Kidney (tissue), 14 donors: ENCODE results near the gene DDX10. TPM values are rescaled to one million over a fixed set of nuclear protein-coding genes. Genes with fewer than 3 reads are reported as not detected.

ENCODE experiments used
- DNase-seq, 5 donors: peaks; one replicate each; pipeline ENCODE4 v3.0.0-alpha.2; 2013 to 2020
- FAIRE-seq: peaks from 2 replicates; lab custom pipeline; 2012; peaks lifted over from hg19 to GRCh38; lab: Jason Lieb, UNC
- H3K27ac ChIP-seq, 2 donors: one replicate each; pipeline ENCODE4 v1.7.0; 2013; ENCODE audit warnings: low read depth in 2 of 2, low read length in 2 of 2, inconsistent platforms in 1 of 2
- H3K27me3 ChIP-seq: one replicate; pipeline ENCODE4 v1.7.1; 2013; ENCODE audit warnings: low read length, inconsistent platforms; ENCODE audit not compliant: control insufficient read depth, insufficient read depth
- H3K36me3 ChIP-seq, 3 donors: one replicate each; pipeline versions ENCODE4 v1.7.0 to v1.7.1; 2013; ENCODE audit warnings: low read length in 3 of 3, control low read depth in 1 of 3, inconsistent platforms in 1 of 3; ENCODE audit not compliant: insufficient read depth in 3 of 3, control insufficient read depth in 2 of 3
- H3K4me1 ChIP-seq, 3 donors: one replicate each; pipeline versions ENCODE4 v1.7.0 to v1.7.1; 2013; ENCODE audit warnings: low read length in 3 of 3, inconsistent platforms in 1 of 3, low read depth in 1 of 3; ENCODE audit not compliant: control insufficient read depth in 2 of 3, insufficient read depth in 2 of 3
- H3K4me3 ChIP-seq, 3 donors: one replicate each; pipeline versions ENCODE4 v1.7.0 to v1.8.1; 2013; ENCODE audit warnings: low read length in 3 of 3, control low read depth in 1 of 3, inconsistent platforms in 1 of 3
- H3K9ac ChIP-seq, 3 donors: one replicate each; pipeline versions ENCODE4 v1.7.0 to v1.7.1; 2013; ENCODE audit warnings: low read length in 3 of 3, control low read depth in 1 of 3, inconsistent platforms in 1 of 3
- H3K9me3 ChIP-seq, 3 donors: one replicate each; pipeline versions ENCODE4 v1.7.0 to v1.7.1; 2013; ENCODE audit warnings: low read length in 3 of 3, control low read depth in 1 of 3, inconsistent platforms in 1 of 3; ENCODE audit not compliant: control insufficient read depth in 2 of 3, insufficient read depth in 1 of 3
- CTCF ChIP-seq: IDR thresholded peaks from 3 replicates; pipeline ENCODE4 v1.5.1; 2012; ENCODE audit warnings: mild to moderate bottlenecking, moderate library complexity, borderline replicate concordance; ENCODE audit not compliant: insufficient read depth; ENCODE audit errors: extremely low read depth
- intact Hi-C: fragments of 100-400 bp; cut with DNase I; formaldehyde crosslinking; loops from one replicate; pipeline ENCODE4 v1.11.1; 2022
- polyA plus RNA-seq: library from polyadenylated mRNA; stranded (reverse); fragments of 350-450 nt; fragmentation: Illumina TruSeq; extraction: RNeasy Lipid Tissue Mini Kit (QIAGEN cat#74804); gene quantifications from one replicate; pipeline ENCODE4 v1.2.3, GENCODE V29; 2014; ENCODE audit warnings: low read depth, low replicate concordance; ENCODE audit not compliant: insufficient read depth
- total RNA-seq: library from RNA; stranded (reverse); fragmentation: NEBNext Ultra II Directional; extraction: Animal tissue kit (Norgen Biotek cat#: 25700); gene quantifications from one replicate; pipeline ENCODE4 v1.2.1, GENCODE V29; 2021
- donor health status: control.
- donor health status: control.
- donor health status: control.
- donor health status: control.
- donor health status: control.
- donor health status: DM: yes; HTN: yes; CAD: no.
- donor health status: Normal renal cell carcinoma (clear cell type).

The DDX10 gene
- total and polyA plus RNA-seq, 2 donors from 2014 or later, result 24.8 to 79.2 TPM

DNA sequence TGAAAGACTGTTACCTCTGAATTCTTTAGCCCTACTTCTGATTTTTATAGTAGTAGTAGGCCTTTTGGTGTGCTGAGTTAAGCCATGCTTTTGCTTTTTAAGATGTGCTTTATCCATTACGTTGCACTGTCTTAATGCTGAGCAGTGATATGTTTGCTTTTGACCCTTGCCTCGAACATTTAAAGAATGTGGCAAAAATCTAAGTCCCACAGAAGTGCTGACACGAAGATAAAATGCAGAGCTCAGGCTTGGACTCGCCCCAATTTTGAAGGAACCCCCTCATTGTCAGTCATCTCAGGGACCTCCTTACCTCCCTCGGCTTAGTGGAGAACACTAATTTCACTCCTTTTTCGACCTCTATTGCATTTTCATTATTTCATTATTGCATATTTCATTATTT, 272.9 kb downstream of the DDX10 start:
- Histone ChIP-seq H3K27ac (no peak overlapping the region), H3K36me3 (peaks cover 0 to 7% (median 5%) of the 10 kb centered on the region in 3 donors), H3K9me3 (no peaks in the 10 kb centered on the region), H3K9ac (no peak overlapping the region), H3K27me3 (no peaks in the 10 kb centered on the region), H3K4me3 (no peak overlapping the region), H3K4me1 (no peaks in the 10 kb centered on the region)
- DNase-seq, result no peak
- TF ChIP-seq CTCF, result no peak
- FAIRE-seq, result no peak
- intact Hi-C loops, result no loop called here

- Histone ChIP-seq H3K4me1 (no peaks in the 10 kb centered on the region), H3K27me3 (no peaks in the 10 kb centered on the region), H3K9ac (no peak overlapping the region), H3K36me3 (peaks cover 0 to 7% (median 5%) of the 10 kb centered on the region in 3 donors), H3K4me3 (no peak overlapping the region), H3K27ac (no peak overlapping the region), H3K9me3 (no peaks in the 10 kb centered on the region)
- TF ChIP-seq CTCF, result no peak
- FAIRE-seq (no peak), DNase-seq (no peak)
- intact Hi-C loops, result no loop called here
These were observed 273.7 kb downstream of the DDX10 start for GRCh38 chr11:108938604-108939003.

- FAIRE-seq, result no peak
- Histone ChIP-seq H3K4me3 (no peak overlapping the region), H3K9ac (no peak overlapping the region), H3K4me1 (no peaks in the 10 kb centered on the region), H3K27ac (no peak overlapping the region), H3K9me3 (no peaks in the 10 kb centered on the region), H3K36me3 (peaks cover 0 to 7% (median 5%) of the 10 kb centered on the region in 3 donors), H3K27me3 (no peaks in the 10 kb centered on the region)
- no peak for TF ChIP-seq CTCF
- intact Hi-C loops, result no loop called here
- no peak for DNase-seq
These were observed 274.3 kb downstream of the DDX10 start for GRCh38 chr11:108939135-108939534.

- FAIRE-seq (no peak), DNase-seq (peak in 1 of 5 donors; percentile 10)
- Histone ChIP-seq H3K4me1 (no peaks in the 10 kb centered on the region), H3K4me3 (no peak overlapping the region), H3K27me3 (no peaks in the 10 kb centered on the region), H3K9ac (no peak overlapping the region), H3K36me3 (peaks cover 0 to 7% (median 5%) of the 10 kb centered on the region in 3 donors), H3K9me3 (no peaks in the 10 kb centered on the region), H3K27ac (no peak overlapping the region)
- no peak for TF ChIP-seq CTCF
- intact Hi-C loops, result no loop called here
These were observed 279.0 kb downstream of the DDX10 start for GRCh38 chr11:108943853-108944252.
